CD4-positive, alpha-beta T cell treated with Interleukin-21 for 1 hour (primary cell): Measurements from ENCODE around the gene DPYD.

Experiments
- DNase-seq: peaks from one replicate; pipeline ENCODE4 v3.0.0-alpha.2; 2020

The DPYD gene

GRCh38 chr1:97414682-97415312, 506.0 kb downstream of the DPYD start:
- no peak for DNase-seq

GRCh38 chr1:97412737-97413136, 508.1 kb downstream of the DPYD start:
- no peak for DNase-seq

- no peak for DNase-seq
Measured at GRCh38 chr1:97412166-97412565, 508.7 kb downstream of the DPYD start.

- DNase-seq, result no peak
Measured at GRCh38 chr1:97396463-97396862, 524.4 kb downstream of the DPYD start.

GRCh38 chr1:97392701-97393100, 528.1 kb downstream of the DPYD start:
- no peak for DNase-seq

GRCh38 chr1:97385536-97386277, 535.1 kb downstream of the DPYD start:
- no peak for DNase-seq

GRCh38 chr1:97384294-97384968, 536.4 kb downstream of the DPYD start:
- DNase-seq, result no peak

GRCh38 chr1:97383797-97384196, 537.0 kb downstream of the DPYD start:
- no peak for DNase-seq

- no peak for DNase-seq
Measured at GRCh38 chr1:97382206-97382605, 538.6 kb downstream of the DPYD start.

- no peak for DNase-seq
Measured at GRCh38 chr1:97379387-97380075, 541.3 kb downstream of the DPYD start.

- no peak for DNase-seq
Measured at GRCh38 chr1:97378596-97378995, 542.2 kb downstream of the DPYD start.

GRCh38 chr1:97377432-97378034, 543.3 kb downstream of the DPYD start:
- DNase-seq, result no peak

- DNase-seq, result no peak
Measured at GRCh38 chr1:97373000-97373399, 547.8 kb downstream of the DPYD start.

- no peak for DNase-seq
Measured at GRCh38 chr1:97372531-97372930, 548.3 kb downstream of the DPYD start.

GRCh38 chr1:97368296-97368695, 552.5 kb downstream of the DPYD start:
- DNase-seq, result no peak

- DNase-seq, result no peak
Measured at GRCh38 chr1:97366984-97367383, 553.9 kb downstream of the DPYD start.

- no peak for DNase-seq
Measured at GRCh38 chr1:97365026-97365425, 555.8 kb downstream of the DPYD start.

GRCh38 chr1:97364086-97364485, 556.7 kb downstream of the DPYD start:
- DNase-seq, result no peak

GRCh38 chr1:97356309-97356708, 564.5 kb downstream of the DPYD start:
- no peak for DNase-seq

- DNase-seq, result no peak
Measured at GRCh38 chr1:97352936-97353382, 567.9 kb downstream of the DPYD start.

- DNase-seq, result no peak
Measured at GRCh38 chr1:97351846-97352245, 569.0 kb downstream of the DPYD start.

- no peak for DNase-seq
Measured at GRCh38 chr1:97350662-97351061, 570.2 kb downstream of the DPYD start.

GRCh38 chr1:97350241-97350640, 570.6 kb downstream of the DPYD start:
- no peak for DNase-seq
